Trophoblast cell (in vitro differentiated cells and primary cell): ENCODE measurements around the gene ARHGAP45.
"Not testable (repeated sequence)": the region's sequence is repeated elsewhere in the genome, so short reads cannot be mapped to it uniquely, and the experiment has no call there.

Source experiments
- DNase-seq, 2 donors: peaks; one replicate each; pipeline ENCODE4 v3.0.0-alpha.2; 2016
- H2AFZ ChIP-seq: 2 replicates; pipeline ENCODE4 v1.6.1; 2013; ENCODE audit warnings: low read length, moderate library complexity, mild to moderate bottlenecking; ENCODE audit not compliant: insufficient read depth, poor library complexity
- H2AK5ac ChIP-seq: 2 replicates; pipeline ENCODE4 v1.6.1; 2013; ENCODE audit warnings: mild to moderate bottlenecking, low read length
- H2BK120ac ChIP-seq: 2 replicates; pipeline ENCODE4 v1.6.1; 2013; ENCODE audit warnings: low read length, mild to moderate bottlenecking, moderate library complexity; ENCODE audit not compliant: insufficient read depth, poor library complexity
- H2BK12ac ChIP-seq: 2 replicates; pipeline ENCODE4 v1.6.1; 2013; ENCODE audit warnings: mild to moderate bottlenecking, low read length, moderate library complexity
- H2BK5ac ChIP-seq: 2 replicates; pipeline ENCODE4 v1.6.1; 2013; ENCODE audit warnings: low read length, low read depth, moderate library complexity, mild to moderate bottlenecking; ENCODE audit not compliant: poor library complexity
- H3K14ac ChIP-seq: 2 replicates; pipeline ENCODE4 v1.6.1; 2013; ENCODE audit warnings: mild to moderate bottlenecking, low read length
- H3K18ac ChIP-seq: 2 replicates; pipeline ENCODE4 v1.6.1; 2013; ENCODE audit warnings: mild to moderate bottlenecking, low read length
- H3K23ac ChIP-seq: 2 replicates; pipeline ENCODE4 v1.6.1; 2013; ENCODE audit warnings: low read length
- H3K27ac ChIP-seq: 2 replicates; pipeline ENCODE4 v1.5.1; 2013; ENCODE audit warnings: low read depth, mild to moderate bottlenecking, inconsistent platforms, low read length, moderate library complexity
- H3K27me3 ChIP-seq: 2 replicates; pipeline ENCODE4 v1.6.1; 2013; ENCODE audit warnings: inconsistent platforms, mild to moderate bottlenecking, low read length, moderate library complexity; ENCODE audit not compliant: insufficient read depth
- H3K36me3 ChIP-seq, 2 experiments: 1 replicate in 1 of 2; 2 replicates in 1 of 2; pipeline ENCODE4 v1.6.1; 2013; ENCODE audit warnings: low read length in 2 of 2, mild to moderate bottlenecking in 2 of 2, moderate library complexity in 1 of 2; ENCODE audit not compliant: insufficient read depth in 2 of 2, control insufficient read depth in 1 of 2
- H3K4ac ChIP-seq: 2 replicates; pipeline ENCODE4 v1.6.1; 2013; ENCODE audit warnings: low read depth, mild to moderate bottlenecking, low read length, moderate library complexity
- H3K4me1 ChIP-seq, 2 experiments: 1 replicate in 1 of 2; 2 replicates in 1 of 2; pipeline ENCODE4 v1.6.1; 2013; ENCODE audit warnings: low read length in 2 of 2, mild to moderate bottlenecking in 2 of 2, moderate library complexity in 1 of 2; ENCODE audit not compliant: insufficient read depth in 2 of 2, control insufficient read depth in 1 of 2
- H3K4me2 ChIP-seq: 2 replicates; pipeline ENCODE4 v1.6.1; 2013; ENCODE audit warnings: inconsistent platforms, mild to moderate bottlenecking, low read length, moderate library complexity
- H3K4me3 ChIP-seq: 2 replicates; pipeline ENCODE4 v1.5.1; 2013; ENCODE audit warnings: mild to moderate bottlenecking, low read depth, low read length, inconsistent platforms
- H3K79me1 ChIP-seq: one replicate; pipeline ENCODE4 v1.6.1; 2013; ENCODE audit warnings: low read length
- H3K79me2 ChIP-seq: 2 replicates; pipeline ENCODE4 v1.6.1; 2013; ENCODE audit warnings: low read length, mild to moderate bottlenecking; ENCODE audit not compliant: control insufficient read depth, insufficient read depth, poor library complexity
- H3K9ac ChIP-seq: 2 replicates; pipeline ENCODE4 v1.6.1; 2013; ENCODE audit warnings: mild to moderate bottlenecking, low read length
- H3K9me3 ChIP-seq: 2 replicates; pipeline ENCODE4 v1.6.1; 2013; ENCODE audit warnings: low read depth, mild to moderate bottlenecking, control low read depth, inconsistent platforms, low read length; ENCODE audit not compliant: insufficient read depth
- H4K12ac ChIP-seq: 2 replicates; pipeline ENCODE4 v1.6.1; 2013; ENCODE audit warnings: low read depth, mild to moderate bottlenecking, low read length, moderate library complexity
- H4K8ac ChIP-seq: 2 replicates; pipeline ENCODE4 v1.6.1; 2013; ENCODE audit warnings: low read depth, mild to moderate bottlenecking, low read length, moderate library complexity
- H4K91ac ChIP-seq: one replicate; pipeline ENCODE4 v1.6.1; 2013; ENCODE audit warnings: low read depth, mild to moderate bottlenecking, low read length, moderate library complexity
- WGBS: extraction: QIAGEN DNeasy Blood & Tissue Kit; methylation state at CpG from one replicate; pipeline ENCODE4 v1.1.7; 2013; ENCODE audit warnings: missing lambda C conversion rate; ENCODE audit not compliant: insufficient read length, insufficient coverage; ENCODE audit errors: extremely low coverage; 5-methylcytosine and 5-hydroxymethylcytosine counted together

Gene ARHGAP45

DNA sequence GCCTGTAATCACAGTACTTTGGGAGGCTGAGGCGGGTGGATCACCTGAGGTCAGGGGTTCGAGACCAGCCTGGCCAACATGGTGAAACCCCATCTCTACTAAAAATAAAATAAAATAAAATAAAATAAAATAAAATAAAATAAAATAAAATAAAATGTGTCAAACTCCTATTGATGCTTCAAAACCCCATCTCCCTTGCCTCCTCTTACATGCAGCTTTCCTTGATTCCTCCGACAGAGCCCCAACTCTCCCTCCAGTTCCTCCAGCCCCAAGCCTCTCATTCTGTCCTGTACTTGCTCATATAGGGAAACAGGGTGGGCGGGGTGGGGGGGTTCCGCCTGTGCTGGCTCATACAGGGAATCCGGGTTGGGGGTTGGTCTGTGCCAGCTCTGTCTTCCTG, 41.9 kb upstream of the ARHGAP45 start:
- peaks cover 0 to 12% of the 10 kb centered on the region in 2 experiments for H3K4me1 ChIP-seq
- not testable (repeated sequence) for H3K36me3 ChIP-seq, H2AK5ac ChIP-seq, H4K91ac ChIP-seq, H4K12ac ChIP-seq, H3K4me3 ChIP-seq, H3K27me3 ChIP-seq, H3K23ac ChIP-seq, H3K27ac ChIP-seq, H3K9ac ChIP-seq, H4K8ac ChIP-seq, DNase-seq, H2BK12ac ChIP-seq, H3K9me3 ChIP-seq, H3K4ac ChIP-seq, H2BK5ac ChIP-seq, H3K18ac ChIP-seq, H2BK120ac ChIP-seq, H3K4me2 ChIP-seq, H2AFZ ChIP-seq, H3K14ac ChIP-seq
- H3K79me2 ChIP-seq, result peaks cover 42% of the 10 kb centered on the region
- no CpG with 5 or more reads among the region's 6 CpGs for WGBS
- H3K79me1 ChIP-seq, result peaks cover 32% of the 10 kb centered on the region

DNA sequence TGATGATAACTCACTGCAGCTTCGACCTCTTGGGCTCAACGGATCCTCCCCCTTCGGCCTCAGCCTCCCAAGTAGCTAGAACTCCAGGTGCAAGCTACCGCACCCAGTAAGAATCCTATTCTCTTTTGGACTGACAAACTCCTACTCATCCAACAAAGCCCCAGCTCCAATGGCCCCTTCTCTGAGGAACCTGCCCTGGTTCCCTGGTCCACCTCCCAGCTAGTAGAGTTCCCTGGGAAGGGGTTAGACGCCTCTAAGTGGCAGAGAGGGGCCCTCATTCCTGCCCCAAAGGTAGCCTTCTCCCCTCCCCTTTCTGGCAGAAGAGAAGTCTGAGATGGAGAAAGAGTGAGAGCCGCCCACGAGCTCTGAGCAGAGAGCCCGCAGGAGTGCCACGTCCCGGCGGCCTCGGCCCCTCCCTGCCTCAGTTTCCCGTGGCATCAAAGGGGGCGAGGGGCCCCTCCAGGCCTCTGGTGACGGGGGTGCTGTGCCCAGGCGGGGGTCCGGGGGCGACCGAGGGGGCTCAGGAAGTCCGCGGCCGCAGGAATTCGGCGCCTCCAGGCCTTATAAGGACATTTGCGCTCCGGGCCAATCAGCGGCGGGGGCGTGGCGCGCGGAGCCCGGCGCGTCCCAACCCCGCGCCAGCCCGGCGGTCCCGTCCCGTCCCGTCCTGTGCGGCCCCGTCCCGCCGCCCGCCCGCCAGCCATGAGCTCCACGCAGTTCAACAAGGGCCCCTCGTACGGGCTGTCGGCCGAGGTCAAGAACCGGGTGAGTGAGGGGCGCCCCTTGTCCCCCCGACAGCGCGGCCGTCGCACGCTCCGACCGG, 40.8 kb upstream of the ARHGAP45 start, which contains the start of gene CNN2:
Gene CNN2, plus strand, starts transcription at position 649 of the 823 bp plus-strand sequence. Its CDS starts 54 bp downstream, at position 703.
- peak within 1 kb of the TSS; percentile 97 for H3K18ac ChIP-seq
- H3K27ac ChIP-seq, result peak within 1 kb of the TSS; percentile 97
- no CpG with 5 or more reads among the region's 63 CpGs for WGBS
- peak within 1 kb of the TSS; percentile 99 for H3K9ac ChIP-seq
- peak within 1 kb of the TSS; percentile 98 for H4K8ac ChIP-seq
- H3K4ac ChIP-seq, result peak within 1 kb of the TSS; percentile 100
- peak; percentile 72 to 84 for DNase-seq
- H3K9me3 ChIP-seq, result peaks cover 4% of the 10 kb centered on the region
- peak within 1 kb of the TSS; percentile 98 for H2BK120ac ChIP-seq
- H2AFZ ChIP-seq, result peak within 1 kb of the TSS; percentile 89
- H2BK5ac ChIP-seq, result peak within 1 kb of the TSS; percentile 100
- peak within 1 kb of the TSS; percentile 97 for H3K4me3 ChIP-seq
- H2BK12ac ChIP-seq, result peak within 1 kb of the TSS; percentile 82
- no peaks in the 10 kb centered on the region for H3K27me3 ChIP-seq
- H4K91ac ChIP-seq, result peak within 1 kb of the TSS; percentile 98
- H2AK5ac ChIP-seq, result peak within 1 kb of the TSS; percentile 97
- peaks cover 27% of the 10 kb centered on the region for H3K79me1 ChIP-seq
- peaks cover 0 to 11% of the 10 kb centered on the region in 2 experiments for H3K4me1 ChIP-seq
- H4K12ac ChIP-seq, result peak within 1 kb of the TSS; percentile 96
- H3K36me3 ChIP-seq, result peaks cover 12% of the 10 kb centered on the region in 2 experiments
- H3K23ac ChIP-seq, result no peak within 1 kb of the TSS
- peak within 1 kb of the TSS; percentile 97 for H3K14ac ChIP-seq
- H3K4me2 ChIP-seq, result peak within 1 kb of the TSS; percentile 90
- H3K79me2 ChIP-seq, result peaks cover 34% of the 10 kb centered on the region

DNA sequence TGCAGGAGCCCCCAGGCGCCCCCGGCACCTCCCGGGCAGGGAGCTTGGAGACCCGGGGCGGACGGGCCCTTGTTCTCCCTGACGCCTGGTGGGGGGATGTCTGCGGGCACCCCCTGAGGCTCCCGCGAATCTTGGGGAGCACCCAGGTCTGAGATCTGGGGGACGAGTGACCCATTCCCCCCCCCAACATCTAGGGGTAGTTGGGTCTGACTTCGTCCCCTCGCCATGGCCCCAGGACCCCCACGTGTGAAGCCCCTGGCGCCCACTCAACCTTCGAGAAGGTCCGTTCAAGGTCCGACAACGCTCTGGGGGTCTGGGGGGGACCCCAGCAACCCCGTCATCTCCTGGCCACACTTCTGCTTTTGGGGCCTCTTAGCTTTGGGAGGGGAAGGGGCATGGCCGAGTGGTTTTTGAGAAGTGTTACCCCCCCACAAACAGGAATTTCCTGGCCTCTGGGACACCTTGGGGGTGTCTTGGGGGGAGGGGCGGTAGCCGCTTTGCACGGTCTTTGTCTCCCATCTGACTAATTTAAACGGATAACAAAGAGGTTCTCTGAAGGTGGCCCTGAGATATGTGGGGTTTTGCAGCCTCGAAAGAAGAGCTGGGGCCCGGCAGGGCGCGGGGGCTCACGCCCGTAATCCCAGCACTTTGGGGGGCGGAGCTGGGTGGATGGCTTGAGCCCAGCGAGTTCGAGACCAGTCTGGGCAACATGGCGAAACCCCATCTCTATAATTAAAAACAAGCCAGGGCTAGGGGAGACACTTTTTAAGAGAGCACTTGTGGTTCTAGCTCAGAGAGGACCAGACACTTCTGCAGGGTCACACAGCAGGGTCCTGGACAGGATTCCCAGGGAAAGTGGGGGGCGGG, 40.0 kb upstream of the ARHGAP45 start:
- Histone ChIP-seq H3K4me2 (peak overlapping the region; percentile 90), H3K9ac (peak overlapping the region; percentile 99)
- DNase-seq, result no peak

DNA sequence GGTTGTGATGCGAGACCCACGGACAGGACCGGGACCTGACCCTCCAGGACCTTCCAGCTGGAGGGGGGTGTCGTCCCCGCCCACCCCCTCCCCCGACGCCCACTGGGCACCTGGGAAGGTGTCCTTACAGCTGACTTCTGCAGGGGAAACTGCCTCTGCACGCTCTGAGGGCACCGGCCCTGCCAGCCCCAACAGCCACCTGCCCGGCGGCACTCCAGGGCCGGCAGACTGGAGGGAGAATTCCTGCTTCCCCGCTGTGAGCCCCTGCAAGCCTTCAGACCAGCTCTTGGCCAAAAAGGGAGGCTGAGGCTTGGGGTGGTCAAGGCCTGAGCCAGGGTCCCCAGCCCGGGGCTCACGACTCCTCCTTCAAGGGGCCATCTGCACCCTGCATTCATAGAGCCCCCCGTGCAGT, 39.3 kb upstream of the ARHGAP45 start:
- Histone ChIP-seq H3K79me1 (peaks cover 27% of the 10 kb centered on the region), H3K27me3 (no peaks in the 10 kb centered on the region), H2AK5ac (peak overlapping the region; percentile 48), H3K4me1 (peaks cover 0 to 9% of the 10 kb centered on the region in 2 experiments), H2BK120ac (peak overlapping the region; percentile 98), H3K18ac (peak overlapping the region; percentile 82), H4K91ac (no peak overlapping the region), H3K27ac (peak overlapping the region; percentile 97), H4K12ac (peak overlapping the region; percentile 21), H2AFZ (no peak overlapping the region), H3K4me3 (peak overlapping the region; percentile 97), H3K4me2 (peak overlapping the region; percentile 90), H2BK5ac (peak overlapping the region; percentile 58), H3K9me3 (peaks cover 4% of the 10 kb centered on the region), H2BK12ac (no peak overlapping the region), H3K23ac (no peak overlapping the region), H3K79me2 (peaks cover 36% of the 10 kb centered on the region), H3K36me3 (peaks cover 23 to 25% of the 10 kb centered on the region in 2 experiments), H3K14ac (peak overlapping the region; percentile 16), H3K9ac (peak overlapping the region; percentile 99), H3K4ac (peak overlapping the region; percentile 100), H4K8ac (peak overlapping the region; percentile 59)
- no CpG with 5 or more reads among the region's 16 CpGs for WGBS
- no peak for DNase-seq

More for the DNA sequence above, 40.0 kb upstream of the ARHGAP45 start:
- H2BK5ac ChIP-seq, result peak overlapping the region; percentile 100
- peak overlapping the region; percentile 91 for H4K8ac ChIP-seq
- H3K14ac ChIP-seq, result peak overlapping the region; percentile 97
- H3K79me2 ChIP-seq, result peaks cover 36% of the 10 kb centered on the region
- H3K27me3 ChIP-seq, result no peaks in the 10 kb centered on the region
- H3K4me3 ChIP-seq, result peak overlapping the region; percentile 97
- H3K23ac ChIP-seq, result no peak overlapping the region
- H3K27ac ChIP-seq, result peak overlapping the region; percentile 97
- H2BK120ac ChIP-seq, result peak overlapping the region; percentile 98
- H4K12ac ChIP-seq, result peak overlapping the region; percentile 81
- peaks cover 27% of the 10 kb centered on the region for H3K79me1 ChIP-seq
- WGBS, result no CpG with 5 or more reads among the region's 36 CpGs
- H3K36me3 ChIP-seq, result peaks cover 16 to 18% of the 10 kb centered on the region in 2 experiments
- H3K4ac ChIP-seq, result peak overlapping the region; percentile 100
- peaks cover 0 to 9% of the 10 kb centered on the region in 2 experiments for H3K4me1 ChIP-seq
- peak overlapping the region; percentile 65 for H2AFZ ChIP-seq
- H2AK5ac ChIP-seq, result peak overlapping the region; percentile 97
- peak overlapping the region; percentile 97 for H3K18ac ChIP-seq
- H2BK12ac ChIP-seq, result peak overlapping the region; percentile 82
- peaks cover 4% of the 10 kb centered on the region for H3K9me3 ChIP-seq
- peak overlapping the region; percentile 92 for H4K91ac ChIP-seq
